PFSK-1 (cell line): ENCODE data around the gene TRA2B.

ENCODE experiments used
- FOXP2 ChIP-seq: optimal IDR thresholded peaks from 2 replicates; pipeline ENCODE3; 2011; ENCODE audit warnings: borderline replicate concordance, control low read depth, inconsistent platforms; ENCODE audit not compliant: insufficient read depth; ENCODE audit errors: extremely low read length, extremely low read depth
- POLR2AphosphoS5 ChIP-seq: IDR thresholded peaks from 2 replicates; pipeline ENCODE4 v1.6.1; 2012; ENCODE audit warnings: low read depth, mild to moderate bottlenecking, control low read depth, low read length, moderate library complexity
- SIN3A ChIP-seq: IDR thresholded peaks from 2 replicates; pipeline ENCODE4 v1.6.1; 2012; ENCODE audit warnings: mild to moderate bottlenecking, low read length, moderate library complexity, borderline replicate concordance; ENCODE audit not compliant: insufficient read depth
- TAF1 ChIP-seq: IDR thresholded peaks from 2 replicates; pipeline ENCODE4 v1.6.1; 2012; ENCODE audit warnings: low read length, control low read depth, borderline replicate concordance; ENCODE audit not compliant: insufficient read depth
- TF ChIP-seq, protein P1 (sequence below), 2 experiments: IDR thresholded peaks; 2 replicates each; pipeline versions ENCODE4 v1.6.1 to v1.8.0; 2011 to 2012; ENCODE audit warnings: low read depth in 2 of 2, low read length in 2 of 2, control low read depth in 1 of 2, inconsistent platforms in 1 of 2, mild to moderate bottlenecking in 1 of 2, moderate library complexity in 1 of 2; ENCODE audit not compliant: insufficient read depth in 1 of 2

TRA2B gene

DNA sequence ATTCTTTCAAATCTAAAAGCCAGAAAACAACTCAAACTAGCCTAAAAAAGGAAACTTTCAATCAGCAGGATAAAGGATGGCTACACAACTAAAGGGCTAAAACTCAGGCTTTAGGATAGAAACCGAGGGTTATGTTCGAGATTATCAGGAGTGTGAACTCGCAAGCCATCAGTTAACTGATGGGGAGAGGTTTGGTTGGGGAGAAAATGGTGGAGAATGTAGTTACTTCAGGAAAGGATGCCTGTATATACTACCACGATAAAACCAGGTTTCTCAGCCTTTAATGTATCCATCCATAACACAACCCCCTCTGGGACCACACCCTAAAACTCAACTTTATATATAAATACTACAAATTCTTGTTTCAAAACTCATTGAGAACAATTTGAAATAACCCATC lies 22.2 kb downstream of the TRA2B start:
- TF ChIP-seq TAF1 = no peak
- 0 out of 2 replicates have a peak, but pooled peaks have one; percentile 27 for TF ChIP-seq POLR2AphosphoS5

DNA sequence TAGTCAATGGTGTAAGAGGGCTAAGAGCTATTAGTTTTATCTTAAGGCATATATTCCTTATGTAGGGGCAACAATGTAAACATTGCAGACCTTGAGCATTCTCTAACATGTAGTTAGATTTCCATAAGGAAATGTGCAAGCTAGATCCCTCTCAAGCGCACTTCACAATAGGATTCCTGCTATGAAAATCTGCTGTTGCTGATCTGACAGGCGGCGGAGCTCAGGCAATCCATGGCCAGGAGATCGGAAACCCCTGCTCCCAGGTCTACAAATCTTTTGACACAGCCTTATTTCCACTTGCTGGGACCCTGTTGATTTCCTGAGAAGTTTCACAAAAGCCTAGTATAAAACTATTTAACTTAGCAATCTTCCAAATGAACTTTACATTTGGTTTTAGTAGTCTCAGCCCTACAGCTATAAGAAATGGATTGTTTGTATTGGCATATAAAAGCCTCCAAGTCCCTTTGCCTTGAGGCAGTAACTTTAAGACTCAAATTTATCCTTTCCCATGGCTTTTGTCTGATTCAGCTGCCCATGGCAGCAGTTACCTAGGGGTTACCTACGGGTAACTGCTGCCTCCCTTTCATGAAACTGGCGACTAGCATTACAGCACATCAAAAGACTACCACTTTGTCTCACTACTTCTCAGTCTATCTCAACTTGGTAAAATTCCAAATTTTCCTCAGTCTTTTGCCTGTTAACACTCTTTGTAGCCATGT lies 22.7 kb downstream of the TRA2B start:
- TF ChIP-seq TAF1 (no peak), POLR2AphosphoS5 (no peak), FOXP2 (no peak), SIN3A (no peak)
- TF ChIP-seq, protein P1, sequence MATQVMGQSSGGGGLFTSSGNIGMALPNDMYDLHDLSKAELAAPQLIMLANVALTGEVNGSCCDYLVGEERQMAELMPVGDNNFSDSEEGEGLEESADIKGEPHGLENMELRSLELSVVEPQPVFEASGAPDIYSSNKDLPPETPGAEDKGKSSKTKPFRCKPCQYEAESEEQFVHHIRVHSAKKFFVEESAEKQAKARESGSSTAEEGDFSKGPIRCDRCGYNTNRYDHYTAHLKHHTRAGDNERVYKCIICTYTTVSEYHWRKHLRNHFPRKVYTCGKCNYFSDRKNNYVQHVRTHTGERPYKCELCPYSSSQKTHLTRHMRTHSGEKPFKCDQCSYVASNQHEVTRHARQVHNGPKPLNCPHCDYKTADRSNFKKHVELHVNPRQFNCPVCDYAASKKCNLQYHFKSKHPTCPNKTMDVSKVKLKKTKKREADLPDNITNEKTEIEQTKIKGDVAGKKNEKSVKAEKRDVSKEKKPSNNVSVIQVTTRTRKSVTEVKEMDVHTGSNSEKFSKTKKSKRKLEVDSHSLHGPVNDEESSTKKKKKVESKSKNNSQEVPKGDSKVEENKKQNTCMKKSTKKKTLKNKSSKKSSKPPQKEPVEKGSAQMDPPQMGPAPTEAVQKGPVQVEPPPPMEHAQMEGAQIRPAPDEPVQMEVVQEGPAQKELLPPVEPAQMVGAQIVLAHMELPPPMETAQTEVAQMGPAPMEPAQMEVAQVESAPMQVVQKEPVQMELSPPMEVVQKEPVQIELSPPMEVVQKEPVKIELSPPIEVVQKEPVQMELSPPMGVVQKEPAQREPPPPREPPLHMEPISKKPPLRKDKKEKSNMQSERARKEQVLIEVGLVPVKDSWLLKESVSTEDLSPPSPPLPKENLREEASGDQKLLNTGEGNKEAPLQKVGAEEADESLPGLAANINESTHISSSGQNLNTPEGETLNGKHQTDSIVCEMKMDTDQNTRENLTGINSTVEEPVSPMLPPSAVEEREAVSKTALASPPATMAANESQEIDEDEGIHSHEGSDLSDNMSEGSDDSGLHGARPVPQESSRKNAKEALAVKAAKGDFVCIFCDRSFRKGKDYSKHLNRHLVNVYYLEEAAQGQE (IDR thresholded peaks at IDR 0.05; ENCODE audit: insufficient read depth in 1 of 2, low read depth in 2 of 2, low read length in 2 of 2) = no peak

DNA sequence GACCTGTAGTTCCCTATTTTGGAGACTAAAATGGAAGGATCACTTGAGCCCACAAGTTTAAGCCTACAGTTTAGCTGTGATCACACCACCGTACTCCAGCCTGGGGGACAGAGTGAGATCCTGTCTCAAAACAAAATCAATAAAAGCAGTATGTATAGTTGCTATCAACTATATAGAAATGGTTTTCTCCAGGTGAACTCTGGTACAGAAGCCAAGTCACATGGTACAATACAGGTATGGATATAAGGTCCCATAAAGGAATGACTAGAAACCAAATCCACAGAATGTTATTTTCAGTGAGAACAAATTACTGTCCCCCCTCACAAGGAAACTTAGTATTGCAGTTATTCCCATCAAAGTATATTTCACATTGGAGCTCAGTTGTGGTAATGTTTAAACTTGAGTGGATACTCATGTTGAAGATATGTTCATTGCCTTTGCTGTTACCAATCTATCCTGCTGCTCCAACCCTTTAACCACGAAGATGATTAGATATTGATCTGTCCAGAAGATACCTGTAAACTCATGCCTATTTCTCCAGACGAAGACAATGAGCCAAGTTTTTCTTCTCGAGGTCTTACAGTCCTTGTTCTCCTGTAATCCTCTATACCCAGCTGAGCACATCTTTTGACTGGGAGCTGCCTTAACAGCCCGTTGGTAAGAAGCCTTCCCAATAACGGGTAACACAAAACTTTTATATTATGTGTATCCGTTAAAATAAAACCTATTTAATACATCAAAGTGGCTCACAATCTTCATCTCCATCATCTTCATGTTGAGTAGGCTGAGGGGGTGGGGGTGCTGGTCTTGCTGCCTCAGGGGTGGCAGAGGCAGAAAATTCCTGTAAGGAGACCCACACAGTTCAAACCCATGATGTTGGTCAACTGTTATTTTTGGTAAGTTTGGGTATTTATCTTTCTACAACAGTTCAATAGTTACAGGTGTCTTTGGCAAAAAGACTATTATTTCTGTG lies 24.6 kb downstream of the TRA2B start:
- TF ChIP-seq POLR2AphosphoS5 (peak; percentile 63), SIN3A (no peak)

DNA sequence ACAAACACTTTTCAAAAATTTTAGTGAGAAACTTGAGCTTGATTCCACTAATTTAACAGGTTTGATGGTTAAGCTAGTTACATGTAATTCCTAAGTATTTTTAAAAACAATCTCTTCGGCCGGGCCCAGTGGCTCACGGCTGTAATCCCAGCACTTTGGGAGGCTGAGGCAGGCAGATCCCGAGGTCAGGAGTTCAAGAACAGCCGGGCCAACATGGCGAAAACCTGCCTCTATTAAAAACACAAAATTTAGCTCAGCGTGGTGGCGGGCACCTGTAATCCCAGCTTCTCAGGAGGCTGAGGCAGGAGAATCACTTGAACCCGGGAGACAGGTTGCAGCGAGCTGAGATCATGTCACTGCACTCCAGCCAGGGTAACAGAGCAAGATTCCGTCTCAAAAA lies 25.3 kb downstream of the TRA2B start:
- TF ChIP-seq POLR2AphosphoS5 = no peak; the same call in 1 of the 2 replicates
- TF ChIP-seq, protein P1 (IDR thresholded peaks at IDR 0.05; ENCODE audit: insufficient read depth in 1 of 2, low read depth in 2 of 2, low read length in 2 of 2) = no peak
- no peak for TF ChIP-seq FOXP2
- no peak for TF ChIP-seq SIN3A

DNA sequence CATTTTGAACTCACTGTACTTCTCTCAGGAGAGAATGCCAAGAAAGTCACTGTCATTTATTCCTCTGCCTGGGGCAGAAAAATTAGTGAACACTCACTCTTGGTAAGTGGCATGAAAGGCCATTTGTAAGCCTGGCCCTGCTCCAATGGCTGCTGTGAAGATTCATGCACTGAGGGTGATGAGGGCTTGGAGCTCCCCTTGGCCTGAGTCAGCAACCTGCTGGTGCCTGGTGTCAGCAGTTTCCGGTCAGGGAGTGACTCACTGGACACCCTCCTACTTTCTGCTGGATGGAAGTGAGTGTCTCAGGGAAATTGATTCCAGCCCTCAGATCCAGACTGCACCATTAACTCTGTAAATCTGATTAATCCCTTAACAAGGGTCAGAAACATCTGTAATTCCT lies 37.6 kb downstream of the TRA2B start:
- TF ChIP-seq, protein P1 (IDR thresholded peaks at IDR 0.05; ENCODE audit: insufficient read depth in 1 of 2, low read depth in 2 of 2, low read length in 2 of 2) = no peak
- TF ChIP-seq SIN3A = no peak
- no peak for TF ChIP-seq POLR2AphosphoS5
- no peak for TF ChIP-seq TAF1
- peak; percentile 57 for TF ChIP-seq FOXP2

DNA sequence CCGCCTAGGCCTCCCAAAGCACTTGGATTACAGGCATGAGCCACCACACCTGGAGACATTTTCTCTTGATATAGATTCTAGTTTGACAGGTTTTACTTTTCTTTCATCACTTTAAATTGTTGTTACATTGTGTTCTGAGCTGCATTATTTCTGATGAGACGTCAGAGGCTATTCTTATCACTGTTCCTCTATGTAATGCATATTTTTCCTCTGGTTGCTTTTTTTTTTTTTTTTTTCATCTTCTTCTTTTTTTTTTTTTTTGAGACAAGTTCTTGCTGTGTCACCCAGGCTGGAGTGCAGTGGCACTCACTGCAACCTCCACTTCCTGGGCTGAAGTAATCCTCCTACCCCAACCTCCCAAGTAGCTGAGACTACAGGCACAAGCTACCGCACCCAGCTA lies 41.2 kb downstream of the TRA2B start:
- TF ChIP-seq, protein P1 (IDR thresholded peaks at IDR 0.05; ENCODE audit: insufficient read depth in 1 of 2, low read depth in 2 of 2, low read length in 2 of 2) = no peak
- no peak for TF ChIP-seq POLR2AphosphoS5
- TF ChIP-seq SIN3A = no peak
- TF ChIP-seq FOXP2 = no peak
- TF ChIP-seq TAF1 = no peak
